ENCODE data around the gene PRKG2. TPM values are rescaled to one million over a fixed set of nuclear protein-coding genes. Genes with fewer than 3 reads are reported as not detected.

Gene PRKG2
- total RNA-seq, 1 donor, result 0.72 TPM

- no peak for DNase-seq (ENCODE audit: insufficient read length, low spot score, missing footprints)
Observed at GRCh38 chr4:81060587-81061343, 154.3 kb downstream of the PRKG2 start.

GRCh38 chr4:81058621-81059020, 156.4 kb downstream of the PRKG2 start:
- H3K79me2 ChIP-seq (ENCODE audit: insufficient read depth, low read length), result no peaks in the 10 kb centered on the region
- H3K4me2 ChIP-seq (ENCODE audit: insufficient read depth, low read length), result no peak overlapping the region
- H3K4me1 ChIP-seq (ENCODE audit: insufficient read depth, low read length), result no peaks in the 10 kb centered on the region
- H4K20me1 ChIP-seq (ENCODE audit: insufficient read depth, low read length), result no peaks in the 10 kb centered on the region
- H2AFZ ChIP-seq (ENCODE audit: low read length), result no peak overlapping the region
- no peaks in the 10 kb centered on the region for H3K36me3 ChIP-seq (ENCODE audit: insufficient read depth, low read length)
- no peaks in the 10 kb centered on the region for H3K9me3 ChIP-seq (ENCODE audit: low read depth, low read length)
- no peak for TF ChIP-seq CTCF (IDR thresholded peaks at IDR 0.05; ENCODE audit: extremely low read depth, low read depth, low read length)
- DNase-seq (ENCODE audit: insufficient read length, low spot score, missing footprints), result no peak
- H3K27me3 ChIP-seq (ENCODE audit: insufficient read depth, low read length), result peaks cover 10% of the 10 kb centered on the region
- no peak overlapping the region for H3K4me3 ChIP-seq (ENCODE audit: insufficient read depth, low read length)
- no peak overlapping the region for H3K27ac ChIP-seq (ENCODE audit: low read depth, low read length)

More at GRCh38 chr4:81060587-81061343, 154.3 kb downstream of the PRKG2 start:
- Histone ChIP-seq H3K79me2 (ENCODE audit: insufficient read depth, low read length) (no peaks in the 10 kb centered on the region), H4K20me1 (ENCODE audit: insufficient read depth, low read length) (no peaks in the 10 kb centered on the region), H3K4me2 (ENCODE audit: insufficient read depth, low read length) (no peak overlapping the region), H3K4me3 (ENCODE audit: insufficient read depth, low read length) (no peak overlapping the region), H2AFZ (ENCODE audit: low read length) (no peak overlapping the region), H3K9me3 (ENCODE audit: low read depth, low read length) (no peaks in the 10 kb centered on the region), H3K4me1 (ENCODE audit: insufficient read depth, low read length) (no peaks in the 10 kb centered on the region), H3K27ac (ENCODE audit: low read depth, low read length) (no peak overlapping the region), H3K27me3 (ENCODE audit: insufficient read depth, low read length) (peaks cover 6% of the 10 kb centered on the region), H3K36me3 (ENCODE audit: insufficient read depth, low read length) (no peaks in the 10 kb centered on the region)
- TF ChIP-seq CTCF (IDR thresholded peaks at IDR 0.05; ENCODE audit: extremely low read depth, low read depth, low read length), result no peak

DNA sequence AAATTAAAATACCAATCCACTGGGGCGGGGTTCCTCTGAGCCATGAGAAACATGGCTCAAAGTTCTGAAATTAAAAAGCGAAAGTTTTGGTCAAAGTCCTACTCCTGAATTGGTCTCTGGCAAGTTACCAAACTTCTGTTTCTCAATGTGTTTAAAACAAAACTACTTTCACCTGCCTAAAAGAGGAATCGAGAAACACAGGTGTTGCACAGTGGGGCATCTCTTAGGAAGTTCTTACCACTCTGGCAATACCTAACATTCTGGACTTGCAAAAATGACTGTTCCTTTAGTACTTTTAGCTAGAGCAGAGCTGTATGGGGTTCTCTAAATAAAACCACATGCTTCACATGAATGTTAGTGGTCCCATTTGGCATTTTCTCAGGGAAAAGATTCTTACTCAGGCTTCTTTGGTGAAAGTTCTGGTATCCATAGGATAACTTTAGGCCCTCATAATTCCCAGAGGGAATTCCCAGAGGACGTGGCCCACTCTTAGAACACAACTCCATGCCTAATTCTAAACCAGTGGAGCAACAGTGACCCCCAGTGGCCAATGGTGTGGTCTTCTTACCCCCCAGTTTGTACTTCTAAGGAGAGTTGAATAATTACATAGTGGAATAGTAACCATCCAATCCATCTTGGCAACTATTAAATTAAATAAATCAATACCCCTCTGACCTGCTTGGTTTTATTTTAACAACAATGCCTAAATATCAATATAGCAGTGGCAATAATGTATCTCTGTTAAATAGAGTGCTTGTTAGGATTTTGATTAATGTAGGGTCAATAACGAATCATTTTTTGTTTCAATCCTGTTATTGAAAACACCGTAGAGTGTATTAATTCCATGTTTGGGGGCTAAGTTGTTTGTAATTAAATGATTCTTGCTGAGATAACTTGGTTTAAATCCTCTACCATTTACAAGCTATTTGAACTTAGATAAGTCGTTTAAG, 162.6 kb downstream of the PRKG2 start:
- no peaks in the 10 kb centered on the region for H4K20me1 ChIP-seq (ENCODE audit: insufficient read depth, low read length)
- H3K9me3 ChIP-seq (ENCODE audit: low read depth, low read length), result no peaks in the 10 kb centered on the region
- no peaks in the 10 kb centered on the region for H3K4me1 ChIP-seq (ENCODE audit: insufficient read depth, low read length)
- TF ChIP-seq CTCF (IDR thresholded peaks at IDR 0.05; ENCODE audit: extremely low read depth, low read depth, low read length), result peak; percentile 77
- no peak for DNase-seq (ENCODE audit: insufficient read length, low spot score, missing footprints)
- H3K4me3 ChIP-seq (ENCODE audit: insufficient read depth, low read length), result no peak overlapping the region
- H3K79me2 ChIP-seq (ENCODE audit: insufficient read depth, low read length), result no peaks in the 10 kb centered on the region
- H3K36me3 ChIP-seq (ENCODE audit: insufficient read depth, low read length), result no peaks in the 10 kb centered on the region
- peaks cover 10% of the 10 kb centered on the region for H3K27me3 ChIP-seq (ENCODE audit: insufficient read depth, low read length)
- no peak overlapping the region for H2AFZ ChIP-seq (ENCODE audit: low read length)
- no peak overlapping the region for H3K4me2 ChIP-seq (ENCODE audit: insufficient read depth, low read length)
- no peak overlapping the region for H3K27ac ChIP-seq (ENCODE audit: low read depth, low read length)

DNA sequence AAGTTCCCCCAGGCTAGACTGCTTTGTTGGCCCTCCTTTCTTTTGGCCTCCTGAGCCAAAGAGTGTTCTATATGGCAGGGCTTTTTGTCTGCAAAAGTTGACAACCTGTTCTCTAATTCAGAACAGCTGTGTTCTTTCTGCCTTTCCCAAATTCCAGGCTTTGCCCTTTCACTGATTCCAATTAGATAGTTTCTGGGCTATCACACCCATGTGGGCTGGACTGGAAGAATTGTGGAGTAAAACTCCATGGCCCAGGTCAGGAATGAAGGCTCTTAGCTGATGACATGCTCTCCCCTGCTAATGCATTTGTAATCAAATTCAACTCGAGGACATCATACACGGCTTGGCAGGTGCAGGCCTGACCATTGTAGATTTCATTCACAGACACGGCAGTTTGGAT, 165.1 kb downstream of the PRKG2 start:
- Histone ChIP-seq H3K36me3 (ENCODE audit: insufficient read depth, low read length) (no peaks in the 10 kb centered on the region), H2AFZ (ENCODE audit: low read length) (no peak overlapping the region), H4K20me1 (ENCODE audit: insufficient read depth, low read length) (no peaks in the 10 kb centered on the region), H3K9me3 (ENCODE audit: low read depth, low read length) (no peaks in the 10 kb centered on the region), H3K27ac (ENCODE audit: low read depth, low read length) (no peak overlapping the region), H3K27me3 (ENCODE audit: insufficient read depth, low read length) (peaks cover 10% of the 10 kb centered on the region), H3K79me2 (ENCODE audit: insufficient read depth, low read length) (no peaks in the 10 kb centered on the region), H3K4me1 (ENCODE audit: insufficient read depth, low read length) (no peaks in the 10 kb centered on the region), H3K4me3 (ENCODE audit: insufficient read depth, low read length) (no peak overlapping the region), H3K4me2 (ENCODE audit: insufficient read depth, low read length) (no peak overlapping the region)
- TF ChIP-seq CTCF (IDR thresholded peaks at IDR 0.05; ENCODE audit: extremely low read depth, low read depth, low read length), result no peak
- no peak for DNase-seq (ENCODE audit: insufficient read length, low spot score, missing footprints)
